HG03432 (cell line): ENCODE data around the gene ZNF532.
A peak's percentile ranks its signal among the peaks of the same experiment; 100 is the strongest.

Experiments used
- ATAC-seq: cut with Tn5 transposase; IDR thresholded peaks from one replicate; pipeline ENCODE4 v1.9.1; 2021; ENCODE audit warnings: mild to moderate bottlenecking, moderate library complexity; ENCODE audit not compliant: unreplicated experiment

ZNF532 gene

GRCh38 chr18:58868440-58868839 is 3.8 kb downstream of the ZNF532 start:
- no peak for ATAC-seq

GRCh38 chr18:58870130-58870529 is 5.5 kb downstream of the ZNF532 start:
- no peak for ATAC-seq

GRCh38 chr18:58870621-58871020 is 5.9 kb downstream of the ZNF532 start:
- no peak for ATAC-seq

GRCh38 chr18:58871514-58872420 is 7.1 kb downstream of the ZNF532 start:
- ATAC-seq, result no peak

GRCh38 chr18:58878640-58879039 is 14.0 kb downstream of the ZNF532 start:
- ATAC-seq, result no peak

- no peak for ATAC-seq
Measured at GRCh38 chr18:58881477-58881876, 16.8 kb downstream of the ZNF532 start.

GRCh38 chr18:58882044-58882443 is 17.4 kb downstream of the ZNF532 start:
- no peak for ATAC-seq

GRCh38 chr18:58882686-58883085 is 18.0 kb downstream of the ZNF532 start:
- ATAC-seq, result no peak

- ATAC-seq, result no peak
Measured at GRCh38 chr18:58884680-58885079, 20.0 kb downstream of the ZNF532 start.

- ATAC-seq, result no peak
Measured at GRCh38 chr18:58886431-58886830, 21.8 kb downstream of the ZNF532 start.

- ATAC-seq, result peak; percentile 4
Measured at GRCh38 chr18:58886864-58887612, 22.4 kb downstream of the ZNF532 start.

- peak; percentile 86 for ATAC-seq
Measured at GRCh38 chr18:58887613-58887963, 22.9 kb downstream of the ZNF532 start.

GRCh38 chr18:58891776-58892175 is 27.1 kb downstream of the ZNF532 start:
- ATAC-seq, result no peak

- no peak for ATAC-seq
Measured at GRCh38 chr18:58892488-58892887, 27.8 kb downstream of the ZNF532 start.

- no peak for ATAC-seq
Measured at GRCh38 chr18:58893388-58894099, 28.9 kb downstream of the ZNF532 start.

- no peak for ATAC-seq
Measured at GRCh38 chr18:58894930-58895329, 30.3 kb downstream of the ZNF532 start.

GRCh38 chr18:58895385-58895784 is 30.7 kb downstream of the ZNF532 start:
- no peak for ATAC-seq

- ATAC-seq, result peak; percentile 89
Measured at GRCh38 chr18:58896268-58896667, 31.6 kb downstream of the ZNF532 start.

GRCh38 chr18:58896734-58897508 is 32.2 kb downstream of the ZNF532 start:
- ATAC-seq, result peak; percentile 35

GRCh38 chr18:58898010-58898799 is 33.5 kb downstream of the ZNF532 start:
- ATAC-seq, result no peak
